Upper lobe of left lung (tissue), 4 donors: ENCODE measurements around the gene DCDC2C.

Experiments used
- EP300 ChIP-seq, 4 donors: sonication (generic); formaldehyde crosslinking; IDR thresholded peaks; one replicate each; pipeline ENCODE4 v1.5.1; 2017; ENCODE audit warnings: antibody characterized with exemption in 4 of 4, control low read depth in 2 of 4
- POLR2A ChIP-seq, 4 donors: fragments of 450-650 bp; IDR thresholded peaks; one replicate each; pipeline ENCODE4 v1.5.1; 2016 to 2017; ENCODE audit warnings: antibody characterized with exemption in 4 of 4, mild to moderate bottlenecking in 2 of 4
- POLR2AphosphoS5 ChIP-seq, 2 donors: sonication (generic); formaldehyde crosslinking; IDR thresholded peaks; one replicate each; pipeline ENCODE4 v1.5.1; 2017; ENCODE audit warnings: antibody characterized with exemption in 2 of 2
- TF ChIP-seq, protein P1 (sequence below), 6 experiments: fragments of 450-650 bp in 4 of 6; fragments of 200-600 bp in 2 of 6; sonication (generic) in 2 of 6; IDR thresholded peaks; one replicate each; pipeline ENCODE4 v1.5.1; 2016 to 2019; ENCODE audit warnings: antibody characterized with exemption in 6 of 6

DNA sequence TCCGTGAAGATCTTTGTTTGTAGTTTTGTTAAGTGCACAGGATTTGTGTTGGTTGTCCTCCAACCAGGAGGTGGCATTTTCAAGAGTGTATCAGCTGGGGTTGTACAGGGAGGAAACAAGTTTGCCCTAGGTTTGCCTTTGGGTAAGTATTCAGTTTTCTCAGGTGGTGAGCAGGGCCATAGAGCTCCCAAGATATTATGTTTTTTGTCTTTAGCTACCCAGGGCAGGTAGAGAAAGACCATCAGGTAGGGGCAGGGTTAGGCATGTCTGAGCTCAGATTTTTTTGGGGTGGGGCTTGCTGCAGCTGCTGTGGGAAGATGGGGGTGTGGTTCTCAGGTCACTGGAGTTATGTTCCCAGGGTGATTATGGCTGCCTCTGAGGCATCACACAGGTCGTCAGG, 191.6 kb downstream of the DCDC2C start:
- TF ChIP-seq, protein P1, sequence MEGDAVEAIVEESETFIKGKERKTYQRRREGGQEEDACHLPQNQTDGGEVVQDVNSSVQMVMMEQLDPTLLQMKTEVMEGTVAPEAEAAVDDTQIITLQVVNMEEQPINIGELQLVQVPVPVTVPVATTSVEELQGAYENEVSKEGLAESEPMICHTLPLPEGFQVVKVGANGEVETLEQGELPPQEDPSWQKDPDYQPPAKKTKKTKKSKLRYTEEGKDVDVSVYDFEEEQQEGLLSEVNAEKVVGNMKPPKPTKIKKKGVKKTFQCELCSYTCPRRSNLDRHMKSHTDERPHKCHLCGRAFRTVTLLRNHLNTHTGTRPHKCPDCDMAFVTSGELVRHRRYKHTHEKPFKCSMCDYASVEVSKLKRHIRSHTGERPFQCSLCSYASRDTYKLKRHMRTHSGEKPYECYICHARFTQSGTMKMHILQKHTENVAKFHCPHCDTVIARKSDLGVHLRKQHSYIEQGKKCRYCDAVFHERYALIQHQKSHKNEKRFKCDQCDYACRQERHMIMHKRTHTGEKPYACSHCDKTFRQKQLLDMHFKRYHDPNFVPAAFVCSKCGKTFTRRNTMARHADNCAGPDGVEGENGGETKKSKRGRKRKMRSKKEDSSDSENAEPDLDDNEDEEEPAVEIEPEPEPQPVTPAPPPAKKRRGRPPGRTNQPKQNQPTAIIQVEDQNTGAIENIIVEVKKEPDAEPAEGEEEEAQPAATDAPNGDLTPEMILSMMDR (IDR thresholded peaks at IDR 0.05): no peak
- TF ChIP-seq POLR2A (IDR thresholded peaks at IDR 0.05) (no peak), EP300 (IDR thresholded peaks at IDR 0.05) (no peak), POLR2AphosphoS5 (IDR thresholded peaks at IDR 0.05) (no peak)
